Esophagus squamous epithelium (tissue), 4 donors: ENCODE data around the gene ARHGAP42.

Experiments used
- POLR2A ChIP-seq, 4 donors: fragments of 450-650 bp; IDR thresholded peaks; one replicate each; pipeline ENCODE4 v1.6.1; 2017; ENCODE audit warnings: antibody characterized with exemption in 4 of 4, mild to moderate bottlenecking in 4 of 4, moderate library complexity in 3 of 4
- TF ChIP-seq, protein P1 (sequence below), 6 experiments: fragments of 450-650 bp in 4 of 6; fragments of 200-600 bp in 2 of 6; sonication (generic) in 2 of 6; IDR thresholded peaks; one replicate each; pipeline ENCODE4 v1.5.1; 2016 to 2019; ENCODE audit warnings: antibody characterized with exemption in 6 of 6, mild to moderate bottlenecking in 4 of 6, moderate library complexity in 4 of 6

DNA sequence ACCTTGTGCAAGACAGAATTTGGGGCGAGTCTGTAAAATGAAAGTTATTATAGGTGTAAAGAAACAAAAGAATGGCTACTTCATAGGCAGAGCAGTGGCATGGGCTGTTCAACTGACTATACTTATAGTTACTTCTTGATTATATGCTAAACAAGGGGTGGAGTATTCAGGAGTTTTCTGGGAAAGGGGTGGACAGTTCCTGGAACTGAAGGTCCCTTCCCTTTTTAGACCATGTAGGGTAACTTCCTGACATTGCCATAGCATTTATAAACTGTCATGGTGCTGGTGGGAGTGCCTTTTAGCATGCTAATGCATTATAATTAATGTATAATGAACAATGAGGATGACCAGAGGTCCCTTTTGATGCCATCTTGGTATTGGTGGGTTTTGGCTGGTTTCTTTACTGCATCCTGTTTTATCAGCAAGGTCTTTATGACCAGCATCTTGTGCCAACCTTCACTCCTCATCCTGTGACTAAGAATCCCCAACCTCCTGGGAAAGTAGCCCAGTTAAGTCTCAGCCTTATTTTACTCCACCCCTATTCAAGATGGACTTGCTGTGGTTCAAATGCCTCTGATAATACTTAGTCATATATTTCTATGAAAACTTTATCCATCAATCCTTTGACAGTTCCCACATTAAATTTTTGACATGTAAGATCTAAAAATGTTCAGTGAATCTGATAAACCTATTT lies 118.6 kb downstream of the ARHGAP42 start:
- TF ChIP-seq, protein P1, sequence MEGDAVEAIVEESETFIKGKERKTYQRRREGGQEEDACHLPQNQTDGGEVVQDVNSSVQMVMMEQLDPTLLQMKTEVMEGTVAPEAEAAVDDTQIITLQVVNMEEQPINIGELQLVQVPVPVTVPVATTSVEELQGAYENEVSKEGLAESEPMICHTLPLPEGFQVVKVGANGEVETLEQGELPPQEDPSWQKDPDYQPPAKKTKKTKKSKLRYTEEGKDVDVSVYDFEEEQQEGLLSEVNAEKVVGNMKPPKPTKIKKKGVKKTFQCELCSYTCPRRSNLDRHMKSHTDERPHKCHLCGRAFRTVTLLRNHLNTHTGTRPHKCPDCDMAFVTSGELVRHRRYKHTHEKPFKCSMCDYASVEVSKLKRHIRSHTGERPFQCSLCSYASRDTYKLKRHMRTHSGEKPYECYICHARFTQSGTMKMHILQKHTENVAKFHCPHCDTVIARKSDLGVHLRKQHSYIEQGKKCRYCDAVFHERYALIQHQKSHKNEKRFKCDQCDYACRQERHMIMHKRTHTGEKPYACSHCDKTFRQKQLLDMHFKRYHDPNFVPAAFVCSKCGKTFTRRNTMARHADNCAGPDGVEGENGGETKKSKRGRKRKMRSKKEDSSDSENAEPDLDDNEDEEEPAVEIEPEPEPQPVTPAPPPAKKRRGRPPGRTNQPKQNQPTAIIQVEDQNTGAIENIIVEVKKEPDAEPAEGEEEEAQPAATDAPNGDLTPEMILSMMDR (IDR thresholded peaks at IDR 0.05): no peak
- TF ChIP-seq POLR2A (IDR thresholded peaks at IDR 0.05): no peak
